Measurements from ENCODE around the gene AMBRA1.

GRCh38 chr11:46599340-46600193 lies 5.7 kb upstream of the AMBRA1 start:
- TF ChIP-seq, protein P1, sequence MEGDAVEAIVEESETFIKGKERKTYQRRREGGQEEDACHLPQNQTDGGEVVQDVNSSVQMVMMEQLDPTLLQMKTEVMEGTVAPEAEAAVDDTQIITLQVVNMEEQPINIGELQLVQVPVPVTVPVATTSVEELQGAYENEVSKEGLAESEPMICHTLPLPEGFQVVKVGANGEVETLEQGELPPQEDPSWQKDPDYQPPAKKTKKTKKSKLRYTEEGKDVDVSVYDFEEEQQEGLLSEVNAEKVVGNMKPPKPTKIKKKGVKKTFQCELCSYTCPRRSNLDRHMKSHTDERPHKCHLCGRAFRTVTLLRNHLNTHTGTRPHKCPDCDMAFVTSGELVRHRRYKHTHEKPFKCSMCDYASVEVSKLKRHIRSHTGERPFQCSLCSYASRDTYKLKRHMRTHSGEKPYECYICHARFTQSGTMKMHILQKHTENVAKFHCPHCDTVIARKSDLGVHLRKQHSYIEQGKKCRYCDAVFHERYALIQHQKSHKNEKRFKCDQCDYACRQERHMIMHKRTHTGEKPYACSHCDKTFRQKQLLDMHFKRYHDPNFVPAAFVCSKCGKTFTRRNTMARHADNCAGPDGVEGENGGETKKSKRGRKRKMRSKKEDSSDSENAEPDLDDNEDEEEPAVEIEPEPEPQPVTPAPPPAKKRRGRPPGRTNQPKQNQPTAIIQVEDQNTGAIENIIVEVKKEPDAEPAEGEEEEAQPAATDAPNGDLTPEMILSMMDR (IDR thresholded peaks at IDR 0.05): no peak
- no peak for TF ChIP-seq POLR2A (IDR thresholded peaks at IDR 0.05)
